DMS153 treated with DMSO at 0.1 percent for 48 hours (cell line): ENCODE measurements around the gene IGSF1.

Source experiments
- DNase-seq: peaks from one replicate; lab custom pipeline; 2025; ENCODE audit not compliant: unreplicated experiment; lab: John Stamatoyannopoulos, UW

IGSF1 gene, protein sequence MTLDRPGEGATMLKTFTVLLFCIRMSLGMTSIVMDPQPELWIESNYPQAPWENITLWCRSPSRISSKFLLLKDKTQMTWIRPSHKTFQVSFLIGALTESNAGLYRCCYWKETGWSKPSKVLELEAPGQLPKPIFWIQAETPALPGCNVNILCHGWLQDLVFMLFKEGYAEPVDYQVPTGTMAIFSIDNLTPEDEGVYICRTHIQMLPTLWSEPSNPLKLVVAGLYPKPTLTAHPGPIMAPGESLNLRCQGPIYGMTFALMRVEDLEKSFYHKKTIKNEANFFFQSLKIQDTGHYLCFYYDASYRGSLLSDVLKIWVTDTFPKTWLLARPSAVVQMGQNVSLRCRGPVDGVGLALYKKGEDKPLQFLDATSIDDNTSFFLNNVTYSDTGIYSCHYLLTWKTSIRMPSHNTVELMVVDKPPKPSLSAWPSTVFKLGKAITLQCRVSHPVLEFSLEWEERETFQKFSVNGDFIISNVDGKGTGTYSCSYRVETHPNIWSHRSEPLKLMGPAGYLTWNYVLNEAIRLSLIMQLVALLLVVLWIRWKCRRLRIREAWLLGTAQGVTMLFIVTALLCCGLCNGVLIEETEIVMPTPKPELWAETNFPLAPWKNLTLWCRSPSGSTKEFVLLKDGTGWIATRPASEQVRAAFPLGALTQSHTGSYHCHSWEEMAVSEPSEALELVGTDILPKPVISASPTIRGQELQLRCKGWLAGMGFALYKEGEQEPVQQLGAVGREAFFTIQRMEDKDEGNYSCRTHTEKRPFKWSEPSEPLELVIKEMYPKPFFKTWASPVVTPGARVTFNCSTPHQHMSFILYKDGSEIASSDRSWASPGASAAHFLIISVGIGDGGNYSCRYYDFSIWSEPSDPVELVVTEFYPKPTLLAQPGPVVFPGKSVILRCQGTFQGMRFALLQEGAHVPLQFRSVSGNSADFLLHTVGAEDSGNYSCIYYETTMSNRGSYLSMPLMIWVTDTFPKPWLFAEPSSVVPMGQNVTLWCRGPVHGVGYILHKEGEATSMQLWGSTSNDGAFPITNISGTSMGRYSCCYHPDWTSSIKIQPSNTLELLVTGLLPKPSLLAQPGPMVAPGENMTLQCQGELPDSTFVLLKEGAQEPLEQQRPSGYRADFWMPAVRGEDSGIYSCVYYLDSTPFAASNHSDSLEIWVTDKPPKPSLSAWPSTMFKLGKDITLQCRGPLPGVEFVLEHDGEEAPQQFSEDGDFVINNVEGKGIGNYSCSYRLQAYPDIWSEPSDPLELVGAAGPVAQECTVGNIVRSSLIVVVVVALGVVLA (N-terminal part only)

DNA sequence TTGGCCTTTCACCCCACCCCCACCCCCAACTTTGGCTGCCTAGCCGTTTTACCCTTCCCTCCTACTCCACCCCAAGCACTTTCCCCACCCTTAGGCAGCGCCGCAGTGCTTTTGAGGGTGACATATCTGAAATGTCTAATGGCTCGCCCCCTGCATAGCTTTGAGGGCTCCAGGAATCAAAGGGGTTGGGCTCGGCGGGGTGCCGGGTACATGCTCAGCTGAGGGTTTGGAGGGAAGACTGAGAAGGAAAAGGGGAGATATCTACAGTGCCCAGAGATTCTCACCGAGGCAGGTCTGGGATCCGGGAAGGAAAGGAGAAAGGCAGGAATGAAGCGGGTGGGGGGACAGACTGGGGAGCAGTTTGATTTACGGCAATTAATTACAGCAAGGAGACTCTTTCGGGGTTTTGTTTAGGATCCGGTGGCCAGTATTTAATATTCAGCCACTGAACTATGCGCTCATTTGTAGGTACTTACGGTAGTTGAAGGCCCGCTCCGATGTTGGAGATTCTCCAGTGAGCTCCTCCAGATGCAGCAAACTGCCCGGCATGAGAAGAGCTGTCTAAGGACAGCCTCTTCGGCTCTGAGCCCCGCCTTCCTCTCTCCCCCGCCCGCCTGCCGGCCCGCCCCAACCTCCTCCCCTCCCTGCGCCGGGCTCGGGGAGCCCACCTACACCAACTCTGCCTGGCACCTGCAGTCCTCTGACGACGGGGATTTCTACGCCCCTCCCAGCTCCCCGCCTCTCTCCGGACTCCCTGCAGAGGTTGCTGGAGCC, at the start of gene IGSF1:
Gene IGSF1 (minus strand): TSS at position 569 of the 774 bp plus-strand sequence. CDS start 2,632 bp downstream, outside the sequence.
- DNase-seq = no peak

DNA sequence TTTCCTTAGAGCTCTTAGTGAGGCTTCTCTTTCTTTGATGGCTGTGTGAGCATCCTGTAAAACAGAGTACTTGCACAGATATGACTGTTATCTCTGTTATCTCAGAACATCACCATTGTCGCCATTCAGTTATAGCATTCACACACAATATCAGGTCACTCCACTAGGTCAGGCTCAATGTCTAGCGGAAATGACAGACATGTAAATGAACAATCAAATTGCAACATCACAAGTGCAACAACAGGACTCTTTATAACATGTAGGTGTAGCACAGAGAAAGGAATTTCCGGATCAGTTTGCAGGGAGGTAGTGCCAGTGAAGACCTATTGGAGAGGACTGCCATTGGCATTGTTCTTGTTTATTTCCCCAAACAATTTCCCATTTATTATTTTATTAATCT, 43.2 kb upstream of the IGSF1 start:
- DNase-seq = no peak

GRCh38 chrX:131331152-131331551, 42.0 kb upstream of the IGSF1 start:
- DNase-seq = no peak

GRCh38 chrX:131330735-131331134, 41.6 kb upstream of the IGSF1 start:
- no peak for DNase-seq

- DNase-seq = no peak
These were observed 33.5 kb upstream of the IGSF1 start for GRCh38 chrX:131322651-131323050.

GRCh38 chrX:131317326-131317725, 28.2 kb upstream of the IGSF1 start:
- DNase-seq = no peak

GRCh38 chrX:131316260-131316659, 27.2 kb upstream of the IGSF1 start:
- DNase-seq = no peak

GRCh38 chrX:131308980-131309379, 19.9 kb upstream of the IGSF1 start:
- DNase-seq = no peak

DNA sequence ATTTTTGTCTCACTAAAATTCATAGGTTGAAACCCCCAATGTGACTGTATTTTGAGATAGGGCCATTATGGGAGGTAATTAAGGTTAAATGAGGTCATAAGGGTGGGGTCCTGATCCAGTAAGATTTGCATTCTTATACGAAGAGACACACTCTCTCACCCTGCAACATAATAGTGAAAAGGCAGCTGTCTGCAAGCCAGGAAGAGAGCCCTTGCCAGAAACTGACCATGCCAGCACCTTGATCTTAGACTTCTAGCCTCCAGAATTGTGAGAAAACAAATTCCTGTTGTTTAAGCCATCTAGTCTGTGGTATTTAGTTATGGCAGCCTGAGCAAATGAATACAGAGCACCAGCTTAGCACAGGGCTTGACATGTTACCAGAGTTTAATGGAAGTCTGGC, 17.5 kb upstream of the IGSF1 start:
- no peak for DNase-seq

DNA sequence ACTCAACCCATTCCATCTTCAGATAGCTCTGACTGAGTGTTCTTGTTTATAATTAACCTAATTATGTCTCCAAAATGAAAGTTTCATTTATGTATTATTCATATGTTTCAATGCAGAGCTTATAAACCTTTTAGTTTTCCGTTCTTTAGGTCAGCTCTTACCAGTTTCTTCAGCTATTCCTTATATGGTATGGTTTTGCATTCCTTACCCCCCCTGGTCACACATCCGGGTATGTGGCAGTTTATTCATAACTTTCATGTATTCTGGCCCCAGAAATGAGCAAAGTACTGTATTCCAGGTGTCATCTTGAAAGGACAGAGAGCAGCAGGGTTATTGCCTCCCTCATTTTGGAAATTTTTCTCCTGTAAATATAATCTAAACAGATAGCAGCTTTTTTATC, 16.8 kb upstream of the IGSF1 start:
- no peak for DNase-seq

- DNase-seq = no peak
These were observed 13.6 kb upstream of the IGSF1 start for GRCh38 chrX:131302701-131303100.

GRCh38 chrX:131301155-131301554, 12.0 kb upstream of the IGSF1 start:
- no peak for DNase-seq

DNA sequence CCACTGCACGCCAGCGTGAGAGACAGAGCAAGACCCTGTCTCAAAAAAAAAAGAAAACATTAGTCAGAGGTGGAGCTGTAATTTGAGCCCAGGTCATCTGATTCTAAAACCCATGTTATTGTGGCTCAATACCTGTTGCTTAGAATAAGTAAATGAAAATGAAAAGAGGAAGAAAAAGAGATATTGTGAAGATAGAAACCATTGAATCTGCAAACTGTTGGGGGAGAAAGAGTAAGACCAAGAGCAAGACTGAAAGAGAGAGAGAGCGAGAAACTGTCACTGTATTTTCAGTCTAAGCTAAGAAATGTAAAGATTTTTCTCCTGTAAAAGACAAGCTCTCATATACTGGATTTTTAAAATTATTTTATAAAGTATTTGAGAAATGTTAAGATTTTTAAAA, 9.7 kb upstream of the IGSF1 start:
- no peak for DNase-seq

DNA sequence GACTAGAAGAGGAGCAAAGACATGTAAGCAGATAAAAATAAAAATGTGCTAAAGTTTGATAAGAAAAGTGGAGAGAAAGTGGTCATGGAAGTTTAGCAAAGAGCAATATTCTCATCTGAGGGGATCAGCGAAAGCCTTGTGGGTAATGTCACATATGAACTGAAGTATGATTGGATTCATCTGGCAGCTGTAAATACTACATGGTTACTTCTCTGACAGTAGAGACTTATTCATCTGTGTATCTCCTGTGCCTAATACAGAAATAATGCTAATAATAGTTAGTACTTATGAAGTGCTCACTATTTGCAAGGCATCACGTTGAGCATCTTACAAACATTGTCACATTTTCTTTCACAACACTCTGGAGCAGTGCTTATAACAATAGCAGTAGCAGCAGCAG, 8.9 kb upstream of the IGSF1 start:
- no peak for DNase-seq

DNA sequence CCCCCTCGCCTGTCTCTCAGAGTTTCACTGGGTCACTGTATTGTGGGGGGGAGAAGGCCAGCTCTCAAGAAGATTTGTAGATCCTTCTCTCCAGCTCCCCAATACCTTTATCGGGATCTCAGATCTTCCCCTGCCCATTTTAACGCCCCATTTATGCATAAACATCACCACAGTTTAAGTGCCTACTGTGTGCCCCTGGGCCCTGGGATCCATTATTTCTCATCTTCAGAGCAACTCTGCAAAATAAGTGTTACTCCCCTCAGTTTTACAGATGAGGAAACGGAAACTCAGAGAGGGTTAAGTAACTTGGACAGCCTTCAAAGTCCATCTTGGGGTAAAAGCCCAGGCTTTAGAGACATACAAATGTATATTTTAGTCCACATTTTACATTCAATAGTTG, 421 bp upstream of the IGSF1 start:
- no peak for DNase-seq

DNA sequence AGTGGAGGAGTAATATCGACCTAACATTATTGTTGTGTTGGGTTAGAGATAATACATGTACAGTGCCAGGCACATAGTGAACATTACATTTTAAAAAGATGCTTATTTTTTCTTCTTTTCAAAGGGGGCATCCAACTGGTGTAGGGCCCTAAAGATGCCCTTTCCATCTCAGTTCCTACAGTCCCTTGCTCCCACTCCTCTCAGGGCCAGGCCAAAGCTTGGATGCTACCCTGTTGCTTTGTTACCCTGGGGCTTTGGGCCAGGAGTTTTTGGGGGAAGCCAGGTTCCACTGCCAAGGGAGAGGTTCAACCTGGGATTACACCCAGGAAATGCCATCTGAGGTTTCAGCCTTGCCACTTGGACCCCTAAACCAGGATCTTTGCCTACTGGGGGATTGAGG, 918 bp downstream of the IGSF1 start:
- DNase-seq = no peak

DNA sequence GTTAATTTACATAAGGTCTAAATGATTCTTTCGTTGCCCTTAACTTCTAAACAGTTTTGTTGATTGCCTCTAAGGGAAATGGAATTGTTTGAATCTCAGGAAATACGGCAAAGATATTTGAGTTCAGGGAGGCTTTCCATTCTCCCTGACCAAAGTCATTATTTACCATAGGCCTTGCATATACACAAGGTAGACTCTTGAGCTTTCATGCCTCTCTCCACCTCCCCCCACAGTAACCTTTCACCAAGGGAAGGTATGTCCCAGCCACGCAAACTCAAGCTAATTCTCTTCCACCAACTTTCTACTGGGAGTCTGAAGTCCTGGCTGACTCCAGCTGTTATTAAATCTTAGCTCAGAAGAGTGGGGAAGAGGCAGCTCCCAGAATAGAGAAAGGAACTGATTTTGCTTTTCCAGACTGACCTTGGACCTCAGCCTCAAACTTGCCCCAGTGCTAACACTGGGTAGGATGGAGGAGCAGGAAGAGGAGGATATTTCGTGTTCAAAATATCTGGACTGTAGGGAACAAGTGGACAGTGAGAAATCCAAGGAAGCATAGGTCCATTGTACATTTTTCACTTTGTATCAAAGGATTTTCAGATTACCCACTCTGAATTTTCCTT, 1.4 kb downstream of the IGSF1 start:
- no peak for DNase-seq

DNA sequence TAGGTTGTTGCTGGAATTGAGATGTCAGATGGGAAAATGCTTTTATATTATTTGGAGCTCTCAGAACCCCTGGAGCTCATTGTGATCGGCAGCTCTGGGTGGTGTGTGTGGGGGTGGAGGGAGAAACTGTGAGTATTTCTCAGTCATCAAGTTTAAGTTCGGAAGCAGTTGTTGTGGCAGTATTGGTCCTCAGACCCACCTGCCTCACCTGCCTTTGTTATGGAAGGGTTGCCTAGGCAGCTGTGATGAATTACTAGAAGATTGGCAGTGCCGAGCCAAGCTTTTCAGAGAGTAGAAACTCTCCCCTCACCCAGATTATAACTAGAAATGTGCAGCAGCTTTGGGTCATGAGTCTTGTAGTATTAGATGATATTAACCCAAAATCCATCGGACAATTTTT, 9.5 kb downstream of the IGSF1 start:
- DNase-seq = no peak

GRCh38 chrX:131279197-131279596, 9.9 kb downstream of the IGSF1 start:
- DNase-seq = no peak

- DNase-seq = no peak
These were observed 11.5 kb downstream of the IGSF1 start for GRCh38 chrX:131277543-131278136.
